Fibroblast of upper back skin (primary cell): ENCODE data around the gene PADI3.
"Not testable (repeated sequence)": the region's sequence is repeated elsewhere in the genome, so short reads cannot be mapped to it uniquely, and the experiment has no call there.

Source experiments
- DNase-seq: peaks from one replicate; pipeline ENCODE4 v3.0.0-alpha.2; 2013

The PADI3 gene

DNA sequence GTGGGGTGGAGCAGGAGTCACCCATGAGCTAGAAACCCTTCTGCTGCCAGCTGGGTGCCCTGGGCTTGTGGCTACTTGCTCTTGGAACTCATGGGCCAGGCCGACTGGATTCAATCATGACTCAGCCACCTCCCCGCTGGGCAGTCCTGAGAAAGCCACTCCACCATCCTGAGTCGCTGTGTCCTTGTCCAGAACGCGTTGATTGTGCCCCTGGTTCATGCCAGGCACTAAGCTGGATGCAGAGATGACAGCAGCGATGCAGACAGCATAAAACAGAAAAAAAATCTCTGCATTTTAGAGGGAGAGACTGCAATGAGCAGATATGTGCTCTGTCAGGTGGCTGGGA, 33.4 kb upstream of the PADI3 start:
- no peak for DNase-seq

DNA sequence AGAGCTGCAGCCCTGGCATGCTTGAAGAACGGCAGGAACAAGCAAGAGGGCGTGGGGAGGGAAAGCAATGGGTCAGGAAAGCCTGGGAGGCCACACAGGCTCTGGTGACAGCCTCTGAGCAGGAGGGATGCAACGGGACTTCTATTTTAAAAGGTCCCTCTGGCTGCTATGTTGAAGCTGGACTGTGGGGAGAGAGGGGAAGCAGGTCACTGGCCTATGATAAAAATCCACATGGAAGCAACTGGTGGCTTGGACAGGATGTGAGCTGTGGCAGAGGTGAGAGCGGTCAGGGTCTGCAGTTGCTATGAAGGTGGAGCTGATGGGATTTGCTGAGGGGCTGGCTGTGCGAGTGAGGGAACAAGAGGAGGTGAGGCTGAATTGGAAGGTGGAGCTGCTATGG, 32.8 kb upstream of the PADI3 start:
- no peak for DNase-seq

GRCh38 chr1:17217607-17218006, 31.3 kb upstream of the PADI3 start:
- no peak for DNase-seq

GRCh38 chr1:17218939-17219338, 30.0 kb upstream of the PADI3 start:
- DNase-seq: no peak

DNA sequence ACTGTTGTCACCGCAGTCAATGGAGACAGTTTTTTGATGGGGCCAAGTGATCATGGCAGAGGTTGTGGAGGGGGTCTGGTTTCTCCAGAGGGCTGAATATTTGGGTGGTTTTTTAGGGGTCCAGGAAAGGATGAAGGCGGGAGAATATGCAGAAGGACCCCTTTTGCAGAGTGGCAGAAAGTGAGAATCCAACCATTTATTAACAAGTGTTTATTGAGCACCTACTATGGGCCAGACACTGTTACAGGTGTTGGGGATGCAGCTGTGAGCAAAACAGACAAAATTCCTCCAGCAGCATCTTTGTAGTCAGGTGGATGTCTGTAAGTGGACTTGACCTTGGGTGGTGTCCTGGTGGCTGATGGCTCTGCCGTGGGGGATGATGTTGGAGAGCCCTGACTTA, 28.6 kb upstream of the PADI3 start:
- no peak for DNase-seq

- DNase-seq: no peak
Measured at GRCh38 chr1:17222557-17222956, 26.3 kb upstream of the PADI3 start.

DNA sequence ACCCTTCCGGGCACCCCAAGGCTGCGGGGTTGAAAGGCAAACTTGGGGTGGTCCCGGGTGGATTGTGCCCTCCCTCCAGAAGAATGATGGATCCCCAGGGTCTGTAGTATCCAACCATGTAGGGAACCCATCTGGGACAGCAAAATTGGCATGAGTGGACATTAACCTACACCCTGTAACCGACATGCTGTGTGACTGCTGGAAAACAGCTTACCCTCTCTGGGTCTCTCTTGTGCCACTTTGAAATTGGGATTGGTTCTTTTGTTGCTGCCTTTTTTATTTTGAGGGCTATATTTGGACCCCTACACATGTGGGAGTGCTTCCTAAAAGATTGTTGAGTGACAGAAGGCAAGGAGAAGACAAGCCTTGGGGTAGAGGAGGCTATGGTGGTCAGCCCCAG, 24.5 kb upstream of the PADI3 start:
- no peak for DNase-seq

- no peak for DNase-seq
Measured at GRCh38 chr1:17225140-17225539, 23.8 kb upstream of the PADI3 start.

- no peak for DNase-seq
Measured at GRCh38 chr1:17227358-17227915, 21.5 kb upstream of the PADI3 start.

DNA sequence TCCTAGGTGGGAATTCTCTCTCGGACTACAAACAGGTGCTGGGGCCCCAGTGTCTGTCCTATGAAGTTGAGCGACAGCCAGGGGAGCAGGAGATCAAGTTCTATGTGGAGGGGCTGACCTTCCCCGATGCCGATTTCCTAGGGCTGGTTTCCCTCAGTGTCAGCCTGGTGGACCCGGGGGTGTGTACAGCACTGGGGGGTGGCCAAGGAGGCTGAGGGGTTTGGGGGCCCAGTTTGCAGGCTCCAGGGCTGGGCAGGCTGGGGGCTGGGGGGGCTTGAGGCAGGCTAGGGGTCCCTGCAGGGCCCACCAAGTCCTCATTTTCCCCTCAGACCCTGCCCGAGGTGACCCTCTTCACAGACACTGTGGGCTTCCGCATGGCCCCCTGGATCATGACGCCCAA, 20.3 kb upstream of the PADI3 start:
- no peak for DNase-seq

DNA sequence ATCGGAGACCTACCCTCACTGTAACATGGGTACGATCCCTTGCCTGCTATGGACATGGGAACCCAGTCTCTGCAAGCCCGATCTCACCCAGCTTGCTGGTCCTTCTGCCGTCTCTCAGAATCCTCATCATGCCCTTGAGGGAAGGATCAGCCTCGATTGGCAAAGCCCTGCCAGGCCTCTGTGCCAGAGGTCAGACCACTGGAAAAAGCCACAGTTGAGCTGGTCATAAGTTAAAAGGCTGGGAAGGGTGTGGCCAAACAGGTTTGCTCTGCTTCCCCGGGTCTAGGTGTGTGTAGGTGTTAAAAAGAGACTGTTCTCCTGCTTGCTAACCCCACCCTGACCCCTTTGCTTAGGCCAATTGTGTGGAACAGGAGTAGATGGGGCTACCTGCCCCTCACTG, 19.5 kb upstream of the PADI3 start:
- DNase-seq: no peak

DNA sequence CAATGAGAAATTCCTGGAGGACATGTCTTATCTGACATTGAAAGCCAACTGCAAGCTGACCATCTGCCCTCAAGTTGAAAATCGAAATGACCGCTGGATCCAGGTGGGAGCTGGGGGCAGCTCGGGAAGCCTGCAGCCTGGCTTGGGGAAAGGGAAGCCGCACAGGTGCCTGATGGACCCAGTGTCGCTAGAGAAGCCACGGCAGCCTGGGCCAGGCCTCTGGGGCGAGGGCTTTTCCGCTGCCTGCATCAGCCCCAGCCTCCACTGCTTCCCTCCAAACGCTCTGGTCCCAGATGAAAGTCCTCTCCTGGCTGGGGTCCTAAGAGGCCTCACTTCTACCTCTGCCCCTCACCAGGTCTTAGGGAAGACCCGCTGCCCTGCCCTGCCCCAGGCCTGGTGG, 18.8 kb upstream of the PADI3 start:
- DNase-seq: no peak

DNA sequence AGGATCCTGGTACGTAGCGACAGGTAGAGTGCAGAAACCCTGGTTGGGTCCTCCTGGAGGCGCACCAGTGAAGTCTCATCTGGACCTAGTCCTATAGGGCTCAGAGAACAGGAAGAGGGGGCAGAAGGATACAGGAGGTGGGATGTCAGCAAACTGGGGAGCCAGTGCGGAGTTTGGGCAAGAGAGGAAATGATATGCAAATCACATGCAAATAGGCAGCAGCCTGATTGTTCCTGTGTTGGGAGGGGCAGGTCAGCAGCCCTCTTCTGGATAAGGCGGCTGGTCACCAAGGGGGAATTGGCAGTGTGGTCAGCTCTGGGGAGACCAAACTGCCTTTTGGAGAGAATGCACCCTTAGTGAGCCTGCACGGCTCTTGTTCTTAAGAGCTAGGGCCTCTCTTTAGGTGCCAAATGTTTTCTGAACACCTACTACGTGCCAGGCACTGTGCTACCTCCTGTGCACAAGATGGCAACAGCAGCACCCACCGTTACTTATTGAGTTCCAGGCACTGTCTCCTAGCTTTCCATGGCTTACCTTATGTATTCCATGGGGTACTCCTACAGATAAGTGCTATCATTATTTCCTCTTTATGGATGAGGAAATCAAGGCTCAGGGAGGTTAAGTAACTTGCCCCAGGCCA, 18.1 kb upstream of the PADI3 start:
- no peak for DNase-seq

DNA sequence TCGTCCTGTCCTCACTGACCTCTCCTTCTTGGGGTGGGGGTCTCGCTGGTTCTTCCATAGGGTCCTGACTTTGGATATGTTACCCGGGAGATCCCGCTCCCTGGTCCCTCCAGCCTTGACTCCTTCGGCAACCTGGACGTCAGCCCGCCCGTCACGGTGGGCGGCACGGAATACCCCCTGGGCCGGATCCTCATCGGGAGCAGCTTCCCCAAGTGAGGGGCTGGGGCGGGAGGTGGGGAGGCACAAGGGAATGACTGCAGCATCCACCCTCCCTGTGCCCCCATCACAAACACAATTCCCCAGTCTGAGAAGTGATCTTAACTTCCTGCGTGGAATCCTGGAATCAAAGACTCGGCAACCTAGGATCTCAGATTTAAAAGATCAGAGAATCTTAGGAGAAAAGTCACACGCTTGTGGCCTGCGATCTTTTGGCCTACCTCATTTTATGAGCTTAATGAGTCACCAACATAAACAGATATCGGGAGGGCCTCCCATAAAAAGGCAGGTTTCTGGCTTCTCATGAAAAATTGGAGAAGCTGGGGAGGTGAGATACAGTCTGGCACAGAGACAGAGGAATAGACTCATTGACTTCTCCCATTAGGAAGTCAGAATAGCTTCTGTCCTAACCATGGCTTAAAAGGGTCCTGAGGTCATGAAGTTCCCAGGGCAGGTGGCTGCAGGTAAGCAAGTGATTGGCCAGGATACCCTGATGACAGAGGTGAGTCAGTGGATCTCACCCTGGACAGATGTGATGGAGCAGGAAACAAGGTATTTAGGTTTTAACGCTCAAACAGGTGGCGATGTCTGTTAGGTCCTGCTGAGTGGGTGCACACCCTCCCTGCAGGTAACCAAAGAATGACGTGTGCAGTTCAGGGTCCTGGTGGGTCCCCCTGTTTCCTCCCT, 15.9 kb upstream of the PADI3 start:
- peak; percentile 85 for DNase-seq

- DNase-seq: peak; percentile 92
Measured at GRCh38 chr1:17233675-17234320, 15.1 kb upstream of the PADI3 start.

DNA sequence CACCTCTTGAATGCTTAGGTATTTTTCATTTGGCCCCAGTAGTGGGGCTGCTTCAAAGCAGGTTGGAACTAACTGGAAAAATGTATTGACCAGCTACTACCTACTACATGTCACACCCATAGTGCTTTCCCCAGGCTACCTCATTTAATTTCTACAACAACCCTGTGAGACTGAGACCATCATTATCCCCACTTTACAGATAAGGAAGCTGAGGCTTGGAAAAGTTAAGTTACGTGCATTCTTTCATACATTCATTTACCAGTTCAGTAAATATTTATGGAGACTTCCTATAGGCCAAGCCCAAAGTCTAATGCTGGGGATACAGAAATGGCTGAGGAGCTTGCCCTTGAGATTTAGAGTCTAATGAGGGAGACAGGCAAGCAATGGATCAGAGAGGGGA, 14.5 kb upstream of the PADI3 start:
- DNase-seq: no peak

- DNase-seq: no peak
Measured at GRCh38 chr1:17235135-17235885, 13.6 kb upstream of the PADI3 start.

DNA sequence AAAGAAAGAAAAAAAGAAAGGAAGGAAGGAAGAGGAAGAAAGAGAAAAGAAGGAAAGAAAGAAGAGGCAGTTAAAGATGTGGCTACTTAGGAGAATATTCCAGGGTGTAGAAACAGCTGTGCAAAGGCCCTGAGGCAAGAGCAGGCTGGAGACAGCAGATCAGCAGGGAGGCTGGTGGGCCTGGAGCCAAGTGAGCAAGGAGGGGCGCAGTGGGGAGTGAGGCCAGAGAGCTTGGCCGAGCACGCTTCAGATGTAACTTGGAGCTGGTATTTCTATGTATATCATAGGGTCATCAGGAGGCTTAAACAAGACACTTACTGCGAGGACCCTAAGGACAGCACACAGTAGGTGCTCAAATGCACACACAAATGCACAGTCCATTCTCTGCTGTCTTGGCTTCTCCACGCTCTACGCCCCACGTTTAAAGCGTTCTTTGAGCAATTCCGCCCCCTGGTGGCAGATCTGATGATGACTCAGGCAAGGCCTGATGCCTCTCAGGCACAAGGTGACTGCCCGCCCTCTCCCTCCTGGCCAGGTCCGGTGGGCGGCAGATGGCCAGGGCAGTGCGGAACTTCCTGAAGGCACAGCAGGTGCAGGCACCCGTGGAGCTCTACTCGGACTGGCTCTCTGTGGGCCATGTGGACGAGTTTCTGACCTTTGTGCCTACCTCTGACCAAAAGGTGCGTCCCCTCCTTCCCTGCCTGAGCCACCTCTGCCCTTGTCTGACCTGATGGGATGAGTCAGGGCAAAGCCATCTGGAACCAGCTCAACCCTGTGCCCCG, 11.9 kb upstream of the PADI3 start:
- peak; percentile 81 for DNase-seq

- no peak for DNase-seq
Measured at GRCh38 chr1:17237561-17237903, 11.4 kb upstream of the PADI3 start.

DNA sequence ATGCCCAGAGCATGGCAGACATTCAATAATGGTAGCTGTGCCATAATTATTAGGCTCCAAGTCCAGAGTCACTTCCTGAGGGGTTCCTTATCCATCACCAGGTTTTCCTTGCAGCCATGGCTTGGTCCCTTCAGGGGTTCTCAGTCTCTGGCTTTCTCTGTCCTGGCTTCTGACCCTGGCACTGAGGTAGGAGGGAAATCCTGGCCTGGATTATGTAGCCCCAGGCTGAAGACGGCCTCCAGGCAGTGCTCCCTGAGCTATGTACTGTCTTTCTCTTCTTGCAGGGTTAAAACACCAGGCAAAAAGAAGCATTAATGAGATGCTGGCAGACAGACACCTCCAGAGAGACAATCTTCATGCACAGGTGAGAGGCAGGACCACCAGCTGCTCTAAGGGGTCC, 9.5 kb upstream of the PADI3 start:
- peak; percentile 89 for DNase-seq

GRCh38 chr1:17241011-17241779, 7.7 kb upstream of the PADI3 start:
- not testable (repeated sequence) for DNase-seq

- not testable (repeated sequence) for DNase-seq
Measured at GRCh38 chr1:17241780-17242074, 7.2 kb upstream of the PADI3 start.
